Activated naive CD4-positive, alpha-beta T cell treated with anti-CD3 and anti-CD28 coated beads, Interleukin-2, amount 10 ng/mL, durations not matched to agents 7 days and 5 days (primary cell): ENCODE measurements around the gene CDC34.
A peak's percentile ranks its signal among the peaks of the same experiment; 100 is the strongest.

Source experiments
- CTCF ChIA-PET: fragments of 350-600 bp; sonication (Branson Sonifier 250); formaldehyde crosslinking; loops from one replicate; lab custom pipeline; 2021; ENCODE audit warnings: antibody characterized with exemption; lab: Charles Lee
- DNase-seq: peaks from one replicate; pipeline ENCODE4 v3.0.0-alpha.2; 2020
- H3K27ac Mint-ChIP-seq: one replicate; pipeline ENCODE4 v1.8.0; 2021; ENCODE audit warnings: mild to moderate bottlenecking, moderate library complexity, mixed read lengths
- H3K27me3 Mint-ChIP-seq: one replicate; pipeline ENCODE4 v1.8.0; 2021; ENCODE audit warnings: mild to moderate bottlenecking, mixed read lengths
- H3K36me3 Mint-ChIP-seq: one replicate; pipeline ENCODE4 v1.8.0; 2021; ENCODE audit warnings: mixed read lengths
- H3K4me1 Mint-ChIP-seq: one replicate; pipeline ENCODE4 v1.8.0; 2021; ENCODE audit warnings: mixed read lengths
- H3K4me3 Mint-ChIP-seq: one replicate; pipeline ENCODE4 v1.8.0; 2021; ENCODE audit warnings: mild to moderate bottlenecking, moderate library complexity, mixed read lengths
- H3K9me3 Mint-ChIP-seq: one replicate; pipeline ENCODE4 v1.8.0; 2021; ENCODE audit warnings: mixed read lengths

Gene CDC34

DNA sequence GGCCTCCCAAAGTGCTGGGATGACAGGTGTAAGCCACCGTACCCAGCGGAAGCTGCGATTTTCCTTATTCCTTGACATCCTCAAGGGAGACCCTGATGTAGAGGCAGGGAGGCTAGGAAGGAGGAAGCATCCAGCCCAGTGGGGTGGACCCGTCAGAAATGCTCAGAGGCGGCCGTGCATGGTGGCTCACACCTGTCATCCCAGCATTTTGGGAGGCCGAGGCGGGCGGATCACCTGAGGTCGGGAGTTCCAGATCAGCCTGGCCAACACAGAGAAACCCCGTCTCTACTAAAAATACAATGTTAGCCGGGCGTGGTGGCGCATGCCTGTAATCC, 23.9 kb downstream of the CDC34 start:
- no peak for DNase-seq
- no peaks in the 10 kb centered on the region for H3K36me3 Mint-ChIP-seq
- H3K27me3 Mint-ChIP-seq, result peaks cover 7% of the 10 kb centered on the region
- no peak overlapping the region for H3K27ac Mint-ChIP-seq
- no peak overlapping the region for H3K4me3 Mint-ChIP-seq
- CTCF ChIA-PET, result interaction anchor here (1.0 to 1.5 kb wide), 2 partner anchors 9 to 44 kb away, joined by 3 to 5 read pairs; no protein-coding TSS in a partner anchor
- H3K9me3 Mint-ChIP-seq, result no peaks in the 10 kb centered on the region
- peaks cover 5% of the 10 kb centered on the region for H3K4me1 Mint-ChIP-seq

DNA sequence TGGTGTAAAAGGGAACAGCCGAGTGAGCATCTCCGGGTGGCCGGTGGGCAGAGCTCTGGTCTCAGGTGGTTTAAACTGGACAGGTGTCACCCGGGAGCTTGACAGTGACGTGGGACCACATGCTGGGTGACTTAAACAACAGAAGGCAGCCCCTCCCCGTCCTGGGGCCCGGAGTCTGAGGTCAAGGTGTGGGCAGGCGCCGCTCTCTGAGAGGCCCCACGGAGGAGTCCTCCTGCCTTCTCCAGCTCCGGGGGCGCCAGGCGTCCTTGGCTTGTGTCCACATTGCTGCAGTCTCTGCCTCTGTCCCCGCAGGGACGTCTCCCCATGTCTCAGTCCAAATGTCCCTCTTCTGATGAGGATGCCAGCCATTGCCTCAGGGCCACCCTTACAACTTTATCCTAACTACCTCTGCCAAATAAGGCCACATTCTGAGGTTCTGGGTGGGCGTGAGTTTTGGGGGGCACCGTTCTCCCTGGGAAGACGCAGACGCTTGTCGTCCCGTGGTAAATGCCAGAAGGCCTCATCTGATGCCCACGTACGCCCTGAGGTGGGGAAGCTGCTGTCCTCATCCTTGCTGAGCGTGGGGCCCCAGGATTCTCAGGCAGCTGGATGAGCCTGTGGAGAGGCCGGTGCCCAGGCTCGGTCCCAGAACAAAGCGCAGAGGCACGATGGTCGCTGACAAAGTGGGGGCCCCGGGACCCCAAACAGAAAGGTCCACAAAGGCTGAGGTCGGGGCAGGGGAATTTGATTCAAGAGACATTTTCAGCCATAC, 25.2 kb downstream of the CDC34 start:
- DNase-seq, result no peak
- Mint-ChIP-seq H3K27ac (no peak overlapping the region), H3K4me3 (no peak overlapping the region), H3K27me3 (peaks cover under 1% of the 10 kb centered on the region), H3K4me1 (peaks cover 3% of the 10 kb centered on the region), H3K9me3 (no peaks in the 10 kb centered on the region), H3K36me3 (no peaks in the 10 kb centered on the region)
- CTCF ChIA-PET, result interaction anchor here (1.0 kb wide), 1 partner anchor 46 kb away, joined by 3 read pairs; no protein-coding TSS in a partner anchor

DNA sequence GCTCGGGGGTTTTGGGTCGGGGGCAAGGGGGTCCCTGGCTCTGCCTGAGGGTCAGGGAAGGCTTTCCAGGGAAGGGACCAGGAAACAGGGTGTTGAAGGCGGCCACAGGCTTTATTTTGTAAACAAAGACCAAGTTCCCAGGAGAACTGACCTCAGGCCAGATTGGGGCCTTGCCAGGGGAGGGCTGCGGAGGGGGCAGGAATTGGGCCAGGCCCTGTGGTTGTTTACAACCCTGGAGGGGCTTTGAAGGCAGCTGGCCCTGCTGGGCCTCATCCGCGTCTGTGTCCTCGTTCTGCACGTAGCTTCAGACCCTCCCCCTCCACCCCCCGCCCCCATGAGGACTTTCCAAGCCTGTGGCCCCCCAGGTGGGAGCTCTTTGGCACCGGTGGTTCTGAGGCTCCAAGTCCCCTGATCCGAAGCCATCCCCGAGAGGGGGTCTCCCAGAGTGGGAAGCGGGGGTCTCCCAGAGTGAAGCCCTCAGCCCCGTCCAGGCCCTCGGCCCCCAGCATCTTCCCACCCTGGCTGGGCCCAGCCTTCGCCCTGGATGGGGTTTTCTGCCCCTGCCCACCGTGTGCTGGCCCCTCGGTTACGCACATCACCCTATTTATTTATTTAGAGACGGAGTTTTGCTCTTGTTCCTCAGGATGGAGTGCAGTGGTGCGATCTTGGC, 27.3 kb downstream of the CDC34 start:
- DNase-seq, result no peak
- Mint-ChIP-seq H3K4me3 (no peak overlapping the region), H3K36me3 (no peaks in the 10 kb centered on the region), H3K9me3 (no peaks in the 10 kb centered on the region), H3K27me3 (no peaks in the 10 kb centered on the region), H3K4me1 (peaks cover 3% of the 10 kb centered on the region), H3K27ac (no peak overlapping the region)
- CTCF ChIA-PET, result no interaction called here

DNA sequence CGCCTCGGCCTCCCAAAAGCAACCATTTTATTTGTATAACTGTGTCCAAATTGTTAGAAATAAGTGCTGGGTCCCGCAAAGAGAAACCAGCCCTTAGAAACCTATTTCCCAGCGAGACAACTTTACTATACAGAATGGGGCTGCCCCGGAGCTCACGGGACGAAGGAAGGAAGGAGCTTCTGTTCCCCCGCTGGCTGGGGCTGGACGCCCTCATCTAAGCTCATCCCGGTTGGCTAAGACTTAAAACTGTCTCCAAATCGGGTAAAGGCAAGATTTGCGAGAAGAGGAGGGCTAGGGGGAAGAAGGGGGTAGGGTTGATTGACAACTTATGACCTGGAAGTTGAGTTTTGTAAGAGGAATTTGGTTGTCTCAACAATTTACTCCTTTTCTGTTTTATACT, 28.6 kb downstream of the CDC34 start:
- Mint-ChIP-seq H3K27ac (no peak overlapping the region), H3K9me3 (no peaks in the 10 kb centered on the region), H3K4me1 (peaks cover 3% of the 10 kb centered on the region), H3K27me3 (no peaks in the 10 kb centered on the region), H3K36me3 (no peaks in the 10 kb centered on the region), H3K4me3 (no peak overlapping the region)
- DNase-seq, result no peak
- CTCF ChIA-PET, result no interaction called here

DNA sequence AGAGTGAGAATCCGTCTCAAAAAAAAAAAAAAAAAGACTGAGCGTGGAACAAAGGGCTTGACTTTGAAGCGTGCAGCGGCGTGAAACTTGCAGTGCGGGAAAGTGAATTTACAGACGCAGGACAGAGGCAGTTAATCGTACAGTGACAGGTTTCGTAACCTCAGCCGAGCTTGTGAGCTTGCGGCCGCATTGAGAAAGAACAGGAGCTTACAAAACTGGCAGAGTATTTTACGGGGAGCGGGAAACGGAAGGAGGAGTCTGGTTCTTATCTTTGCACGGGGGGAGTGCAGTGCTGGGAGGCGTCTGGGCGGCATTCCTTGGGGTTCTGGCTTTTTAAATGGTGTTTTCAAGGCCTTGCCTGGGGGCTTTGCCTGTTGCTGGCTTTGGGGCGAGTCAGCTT, 34.8 kb downstream of the CDC34 start:
- Mint-ChIP-seq H3K36me3 (peaks cover 3% of the 10 kb centered on the region), H3K27me3 (peaks cover 7% of the 10 kb centered on the region), H3K4me1 (peaks cover 12% of the 10 kb centered on the region), H3K9me3 (no peaks in the 10 kb centered on the region), H3K27ac (no peak overlapping the region), H3K4me3 (no peak overlapping the region)
- CTCF ChIA-PET, result no interaction called here
- no peak for DNase-seq

DNA sequence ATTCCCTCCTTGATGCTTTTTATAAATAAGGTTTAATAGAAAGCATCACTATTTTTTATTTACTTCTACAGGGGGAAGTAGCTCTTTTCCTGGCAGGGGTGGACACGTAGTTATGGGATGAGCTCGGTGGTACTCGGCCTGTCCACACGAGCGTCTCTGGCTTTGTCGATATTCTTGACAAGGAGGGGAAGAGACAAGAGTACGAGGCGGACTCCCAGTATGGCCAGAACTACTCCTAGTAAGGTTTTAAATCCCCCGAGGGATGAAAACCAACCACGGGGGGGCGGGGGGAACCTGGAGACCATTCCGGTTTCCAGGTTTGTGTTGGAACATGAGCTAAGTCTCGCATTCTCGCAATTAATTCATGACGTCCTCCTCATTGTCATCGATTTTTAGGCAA, 35.3 kb downstream of the CDC34 start:
- H3K27me3 Mint-ChIP-seq, result peaks cover 7% of the 10 kb centered on the region
- CTCF ChIA-PET, result no interaction called here
- peaks cover 3% of the 10 kb centered on the region for H3K36me3 Mint-ChIP-seq
- no peaks in the 10 kb centered on the region for H3K9me3 Mint-ChIP-seq
- H3K27ac Mint-ChIP-seq, result no peak overlapping the region
- peaks cover 14% of the 10 kb centered on the region for H3K4me1 Mint-ChIP-seq
- DNase-seq, result no peak
- no peak overlapping the region for H3K4me3 Mint-ChIP-seq

DNA sequence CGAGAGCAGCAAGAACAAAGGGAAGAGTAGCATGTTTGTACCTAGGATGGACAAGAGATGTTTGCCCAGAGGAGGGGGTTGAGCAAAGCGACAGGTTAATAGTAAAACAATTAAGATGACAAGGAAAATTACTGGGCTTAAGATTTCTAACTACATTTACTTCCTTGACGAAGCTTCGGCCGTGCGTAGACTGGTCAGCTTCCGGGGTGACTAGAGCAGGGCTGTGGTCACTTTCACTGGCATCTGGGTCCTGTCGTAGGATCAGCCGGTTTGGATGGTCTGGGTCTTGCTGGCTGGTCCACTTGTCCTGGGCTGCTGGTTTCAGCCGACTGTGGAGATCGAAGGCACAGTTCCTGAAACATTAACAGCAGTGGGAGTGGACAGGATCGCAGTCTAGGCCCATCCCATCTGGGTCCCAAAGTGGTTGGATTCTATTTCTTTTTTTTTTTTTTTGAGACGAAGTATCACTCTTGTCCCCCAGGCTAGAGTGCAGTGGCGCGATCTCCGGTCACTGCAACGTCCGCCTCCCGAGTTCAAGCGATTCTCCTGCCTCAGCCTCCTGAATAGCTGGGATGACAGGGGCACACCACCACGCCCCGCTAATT, 35.8 kb downstream of the CDC34 start:
- no peak overlapping the region for H3K27ac Mint-ChIP-seq
- CTCF ChIA-PET, result no interaction called here

DNA sequence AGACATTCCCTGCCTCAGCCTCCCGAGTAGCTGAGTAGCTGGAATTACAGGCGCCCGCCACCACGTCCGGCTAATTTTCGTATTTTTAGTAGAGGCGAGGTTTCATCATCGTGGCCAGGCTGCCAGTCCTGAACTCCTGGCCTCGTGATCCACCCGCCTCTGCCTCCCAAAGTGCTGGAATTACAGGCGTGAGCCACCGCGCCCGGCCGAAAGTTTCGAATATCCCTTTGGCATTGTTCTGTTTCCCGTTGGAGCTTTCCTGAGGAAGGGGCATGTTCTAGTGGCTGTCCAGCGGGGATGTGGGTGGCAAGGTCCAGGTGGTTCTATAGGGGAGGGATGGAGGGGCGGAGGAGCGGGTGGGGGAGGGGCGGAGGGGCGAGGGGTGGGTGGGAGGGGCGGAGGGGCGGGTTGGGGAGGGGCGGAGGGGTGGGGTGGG, 38.7 kb downstream of the CDC34 start:
- H3K27me3 Mint-ChIP-seq, result peaks cover 7% of the 10 kb centered on the region

More for the DNA sequence above, 35.8 kb downstream of the CDC34 start:
- H3K9me3 Mint-ChIP-seq, result no peaks in the 10 kb centered on the region
- peaks cover 3% of the 10 kb centered on the region for H3K36me3 Mint-ChIP-seq
- H3K4me1 Mint-ChIP-seq, result peaks cover 17% of the 10 kb centered on the region
- no peak overlapping the region for H3K4me3 Mint-ChIP-seq
- peaks cover 7% of the 10 kb centered on the region for H3K27me3 Mint-ChIP-seq
- no peak for DNase-seq

DNA sequence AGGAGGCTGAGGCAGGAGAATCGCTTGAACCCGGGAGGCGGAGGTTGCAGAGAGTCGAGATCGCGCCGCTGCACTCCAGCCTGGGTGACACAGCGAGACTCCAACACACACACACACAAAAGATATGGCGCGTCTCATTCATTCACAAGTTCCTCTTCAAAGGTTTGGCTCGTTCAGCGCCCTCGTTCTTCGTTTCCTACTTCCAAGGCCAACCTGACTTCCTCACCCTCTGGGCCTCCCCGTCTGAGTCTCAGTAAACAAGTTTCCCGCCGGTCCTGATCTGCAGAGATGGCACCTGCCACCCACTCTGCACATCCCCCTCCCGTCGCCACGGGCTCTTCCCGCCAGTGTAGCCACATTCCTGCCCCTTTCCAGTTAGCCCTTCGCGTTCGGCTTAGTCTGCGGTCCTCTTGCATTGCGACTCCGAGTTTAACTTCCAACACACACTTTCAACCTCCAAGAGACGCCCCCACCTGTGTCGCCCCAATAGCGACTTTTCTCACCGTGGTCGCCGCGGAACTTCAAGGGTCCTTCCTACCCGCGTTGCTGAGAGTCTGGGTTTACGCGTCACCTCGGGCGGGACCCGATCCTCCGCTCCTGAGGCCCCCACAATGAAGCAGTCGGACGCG, 39.5 kb downstream of the CDC34 start:
- DNase-seq, result peak; percentile 75
- Mint-ChIP-seq H3K27me3 (peaks cover 7% of the 10 kb centered on the region), H3K4me3 (peak overlapping the region; percentile 84), H3K4me1 (peaks cover 41% of the 10 kb centered on the region), H3K9me3 (no peaks in the 10 kb centered on the region), H3K27ac (peak overlapping the region; percentile 98), H3K36me3 (peaks cover 3% of the 10 kb centered on the region)
- CTCF ChIA-PET, result interaction anchor here (1.4 kb wide), 1 partner anchor 60 kb away, joined by 3 read pairs; no protein-coding TSS in a partner anchor

More for the DNA sequence above, 38.7 kb downstream of the CDC34 start:
- CTCF ChIA-PET, result no interaction called here
- Mint-ChIP-seq H3K27ac (peak overlapping the region; percentile 91), H3K36me3 (peaks cover 3% of the 10 kb centered on the region), H3K9me3 (no peaks in the 10 kb centered on the region), H3K4me3 (peak overlapping the region; percentile 71), H3K4me1 (peaks cover 37% of the 10 kb centered on the region)
- DNase-seq, result no peak

DNA sequence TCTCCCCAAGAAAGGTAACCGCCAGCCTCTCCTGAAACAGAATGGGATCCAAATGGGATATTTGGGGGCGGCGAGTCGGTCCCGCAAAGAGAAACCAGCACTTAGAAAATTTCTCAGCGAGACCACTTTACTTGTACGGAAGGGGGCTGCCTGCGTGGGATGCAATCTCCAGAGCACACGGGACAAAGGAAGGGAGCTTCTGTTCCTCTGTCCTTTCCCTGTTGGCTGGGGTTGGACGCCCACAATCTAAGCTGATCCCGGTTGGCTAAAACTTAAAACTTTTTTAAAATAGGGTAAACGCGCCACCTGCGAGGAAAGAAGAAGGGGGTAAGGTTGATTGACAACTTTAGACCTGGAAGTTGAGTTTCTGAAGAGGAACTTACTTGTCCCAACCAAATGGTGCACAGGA, 40.0 kb downstream of the CDC34 start:
- Mint-ChIP-seq H3K4me3 (peak overlapping the region; percentile 84), H3K27me3 (peaks cover 7% of the 10 kb centered on the region), H3K27ac (peak overlapping the region; percentile 98), H3K9me3 (no peaks in the 10 kb centered on the region), H3K4me1 (peaks cover 46% of the 10 kb centered on the region), H3K36me3 (peaks cover 5% of the 10 kb centered on the region)
- DNase-seq, result peak; percentile 44
- CTCF ChIA-PET, result interaction anchor here (1.4 kb wide), 1 partner anchor 60 kb away, joined by 3 read pairs; no protein-coding TSS in a partner anchor

DNA sequence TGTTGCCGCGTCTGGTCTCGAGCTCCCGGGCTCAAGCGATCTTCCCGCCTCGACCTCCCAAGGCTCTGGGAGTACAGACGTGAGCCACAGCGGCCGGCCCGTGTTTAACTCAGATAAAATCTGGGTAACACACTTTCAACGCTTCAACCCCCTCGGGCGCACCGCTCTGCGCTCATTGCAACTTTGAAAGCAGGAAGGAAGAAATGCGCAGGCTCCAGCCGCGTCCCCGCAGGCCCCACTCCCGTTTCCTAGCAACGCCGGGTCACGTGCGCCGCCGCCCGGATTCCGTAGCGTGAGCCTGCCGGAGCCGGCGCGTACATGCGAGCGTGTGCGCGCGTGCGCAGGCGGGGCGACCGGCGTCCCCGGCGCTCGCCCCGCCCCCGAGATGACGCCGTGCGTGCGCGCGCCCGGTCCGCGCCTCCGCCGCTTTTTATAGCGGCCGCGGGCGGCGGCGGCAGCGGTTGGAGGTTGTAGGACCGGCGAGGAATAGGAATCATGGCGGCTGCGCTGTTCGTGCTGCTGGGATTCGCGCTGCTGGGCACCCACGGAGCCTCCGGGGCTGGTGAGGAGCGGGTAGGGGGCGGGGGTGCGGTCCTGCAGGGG, 40.7 kb downstream of the CDC34 start, which contains the start of gene BSG:
Gene BSG, plus strand, starts transcription at position 457 of the 603 bp plus-strand sequence. Its CDS starts 39 bp downstream, at position 496.
- DNase-seq, result peak; percentile 99
- CTCF ChIA-PET, result interaction anchor here (1.4 kb wide), 1 partner anchor 61 kb away, joined by 3 read pairs; no protein-coding TSS in a partner anchor
- H3K27ac Mint-ChIP-seq, result peak within 1 kb of the TSS; percentile 98
- H3K27me3 Mint-ChIP-seq, result peaks cover 7% of the 10 kb centered on the region
- peaks cover 4% of the 10 kb centered on the region for H3K36me3 Mint-ChIP-seq
- no peaks in the 10 kb centered on the region for H3K9me3 Mint-ChIP-seq
- peaks cover 50% of the 10 kb centered on the region for H3K4me1 Mint-ChIP-seq
- H3K4me3 Mint-ChIP-seq, result peak within 1 kb of the TSS; percentile 84

DNA sequence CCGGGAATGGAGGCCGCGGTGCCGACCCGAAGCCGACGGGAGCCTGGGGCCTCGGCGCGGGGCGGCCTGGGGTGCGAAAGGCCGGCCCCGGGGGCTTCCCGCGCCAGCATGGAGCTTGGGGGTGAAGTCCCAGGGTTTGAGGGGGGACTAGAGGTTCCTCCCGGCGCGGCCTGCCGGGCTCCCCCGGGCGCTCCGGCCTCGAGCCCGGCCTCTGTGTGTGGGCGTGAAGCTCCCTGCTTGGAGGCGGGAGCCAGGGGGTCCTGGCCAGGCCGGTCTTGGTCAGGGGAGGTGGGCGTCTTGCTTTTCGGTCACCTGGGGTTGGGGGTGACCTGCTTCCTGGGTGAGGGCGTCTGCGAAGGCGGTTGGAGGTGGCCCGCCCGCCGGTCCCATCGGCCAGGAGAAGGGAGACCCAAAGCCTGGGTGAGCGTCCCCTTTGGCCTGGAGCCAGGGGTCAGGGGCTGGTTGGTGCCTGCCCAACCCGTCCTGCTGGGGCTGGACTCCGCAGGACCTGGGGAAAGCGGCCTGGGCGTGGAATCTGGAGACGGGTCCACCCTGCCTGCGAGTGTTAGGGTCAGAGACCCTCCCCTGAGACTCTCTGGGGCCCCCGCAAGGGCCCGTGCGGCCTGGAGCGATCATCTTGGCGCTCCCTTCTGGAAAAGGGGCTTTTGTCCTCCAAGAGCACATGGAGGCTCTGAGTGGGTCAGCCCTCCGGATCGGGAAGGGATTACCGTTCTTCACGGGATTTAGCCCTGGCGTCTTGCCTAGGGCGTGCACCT, 41.4 kb downstream of the CDC34 start:
- Mint-ChIP-seq H3K27ac (peak overlapping the region; percentile 91), H3K4me1 (peaks cover 52% of the 10 kb centered on the region), H3K27me3 (peaks cover 7% of the 10 kb centered on the region), H3K36me3 (peaks cover 2% of the 10 kb centered on the region), H3K9me3 (no peaks in the 10 kb centered on the region), H3K4me3 (peak overlapping the region; percentile 84)
- DNase-seq, result no peak
- CTCF ChIA-PET, result no interaction called here

DNA sequence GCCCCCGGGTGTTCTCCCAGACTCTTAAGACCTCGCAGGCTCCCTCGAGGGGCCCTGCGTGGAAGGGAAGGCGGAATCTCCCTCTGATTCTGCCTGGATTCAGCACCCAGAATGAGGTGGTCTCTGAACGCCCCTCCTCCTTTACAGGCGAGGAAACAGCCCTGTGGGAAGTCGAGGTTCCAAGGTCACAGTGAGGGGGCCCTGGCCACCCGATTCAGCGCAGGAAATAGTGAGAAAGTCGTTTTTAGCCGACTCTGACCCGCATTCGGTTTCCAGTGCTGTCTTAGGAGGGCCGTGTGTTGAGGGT, 41.9 kb downstream of the CDC34 start:
- H3K27ac Mint-ChIP-seq, result peak overlapping the region; percentile 75
- peaks cover 7% of the 10 kb centered on the region for H3K27me3 Mint-ChIP-seq
- CTCF ChIA-PET, result no interaction called here
- H3K9me3 Mint-ChIP-seq, result no peaks in the 10 kb centered on the region
- no peak for DNase-seq
- H3K36me3 Mint-ChIP-seq, result peaks cover 4% of the 10 kb centered on the region
- peaks cover 54% of the 10 kb centered on the region for H3K4me1 Mint-ChIP-seq
- peak overlapping the region; percentile 82 for H3K4me3 Mint-ChIP-seq
